MM.1S (cell line): Measurements from ENCODE around the gene CHRM4.

Experiments used
- DNase-seq: peaks from one replicate; pipeline ENCODE4 v3.0.0-alpha.2; 2015
- H2AFZ ChIP-seq: fragments of 300-600 bp; sonication (generic); 2 replicates; pipeline ENCODE4 v1.6.0; 2016; ENCODE audit warnings: antibody characterized with exemption, low read length
- H3F3A ChIP-seq: fragments of 300-600 bp; sonication (generic); 2 replicates; pipeline ENCODE4 v1.6.1; 2016; ENCODE audit warnings: mild to moderate bottlenecking, antibody characterized with exemption, low read length, moderate library complexity, mixed read lengths; ENCODE audit not compliant: insufficient read depth
- H3K27ac ChIP-seq: fragments of 300-600 bp; sonication (generic); 2 replicates; pipeline ENCODE4 v1.5.1; 2016; ENCODE audit warnings: mild to moderate bottlenecking, low read length
- H3K27me3 ChIP-seq: fragments of 300-600 bp; sonication (generic); replicated peaks from 2 replicates; pipeline ENCODE4 v1.6.0; 2016; ENCODE audit warnings: low read length; ENCODE audit not compliant: insufficient read depth
- H3K36me3 ChIP-seq: fragments of 300-600 bp; sonication (generic); replicated peaks from 2 replicates; pipeline ENCODE4 v1.6.1; 2016; ENCODE audit warnings: mild to moderate bottlenecking, low read length, mixed read lengths; ENCODE audit not compliant: insufficient read depth
- H3K4me1 ChIP-seq: fragments of 300-600 bp; sonication (generic); 2 replicates; pipeline ENCODE4 v1.6.1; 2016; ENCODE audit warnings: low read length, mixed read lengths
- H3K4me2 ChIP-seq: fragments of 300-600 bp; sonication (generic); 2 replicates; pipeline ENCODE4 v1.6.0; 2016; ENCODE audit warnings: low read depth, low read length
- H3K4me3 ChIP-seq: fragments of 300-600 bp; sonication (generic); 2 replicates; pipeline ENCODE4 v1.5.1; 2016; ENCODE audit warnings: low read length, mixed read lengths
- H3K79me2 ChIP-seq: fragments of 300-600 bp; sonication (generic); 2 replicates; pipeline ENCODE4 v1.6.1; 2016; ENCODE audit warnings: mixed run types, low read length, mixed read lengths
- H3K9ac ChIP-seq: fragments of 300-600 bp; sonication (generic); 2 replicates; pipeline ENCODE4 v1.6.1; 2016; ENCODE audit warnings: low read length, mixed read lengths
- H3K9me2 ChIP-seq: fragments of 300-600 bp; sonication (generic); replicated peaks from 2 replicates; pipeline ENCODE4 v1.6.1; 2016; ENCODE audit warnings: mild to moderate bottlenecking, low read length, mixed read lengths; ENCODE audit not compliant: insufficient read depth
- H3K9me3 ChIP-seq: fragments of 300-600 bp; sonication (generic); replicated peaks from 2 replicates; pipeline ENCODE4 v1.6.1; 2016; ENCODE audit warnings: mild to moderate bottlenecking, low read length, mixed read lengths; ENCODE audit not compliant: insufficient read depth
- H4K20me1 ChIP-seq: fragments of 300-600 bp; sonication (generic); 2 replicates; pipeline ENCODE4 v1.6.1; 2016; ENCODE audit warnings: mild to moderate bottlenecking, low read length, moderate library complexity, mixed read lengths; ENCODE audit not compliant: insufficient read depth
- EZH2 ChIP-seq: fragments of 300-600 bp; sonication (generic); optimal IDR thresholded peaks from 2 replicates; pipeline ENCODE3; 2017; ENCODE audit warnings: low read depth, mild to moderate bottlenecking, antibody characterized with exemption, low read length, mixed read lengths
- EZH2phosphoT487 ChIP-seq: fragments of 300-600 bp; sonication (generic); IDR thresholded peaks from 2 replicates; pipeline ENCODE4 v1.6.1; 2018; ENCODE audit warnings: antibody characterized with exemption, low read length
- TF ChIP-seq, protein P1 (sequence below): fragments of 300-600 bp; sonication (generic); IDR thresholded peaks from 2 replicates; pipeline ENCODE4 v1.5.1; 2016; ENCODE audit warnings: antibody characterized with exemption, low read length, mixed read lengths

CHRM4 gene

GRCh38 chr11:46436113-46436512 is 44.5 kb upstream of the CHRM4 start:
- Histone ChIP-seq H3K9me2 (no peaks in the 10 kb centered on the region), H2AFZ (no peak overlapping the region), H3K27me3 (no peaks in the 10 kb centered on the region), H3K9ac (no peak overlapping the region), H3F3A (peaks cover 17% of the 10 kb centered on the region; the same call in 1 of the 2 replicates), H3K4me2 (no peak overlapping the region), H3K4me3 (no peak overlapping the region), H3K79me2 (no peaks in the 10 kb centered on the region), H3K36me3 (no peaks in the 10 kb centered on the region), H4K20me1 (no peaks in the 10 kb centered on the region), H3K4me1 (peaks cover 20% of the 10 kb centered on the region), H3K27ac (no peak overlapping the region), H3K9me3 (no peaks in the 10 kb centered on the region)
- TF ChIP-seq EZH2 = no peak
- TF ChIP-seq, protein P1, sequence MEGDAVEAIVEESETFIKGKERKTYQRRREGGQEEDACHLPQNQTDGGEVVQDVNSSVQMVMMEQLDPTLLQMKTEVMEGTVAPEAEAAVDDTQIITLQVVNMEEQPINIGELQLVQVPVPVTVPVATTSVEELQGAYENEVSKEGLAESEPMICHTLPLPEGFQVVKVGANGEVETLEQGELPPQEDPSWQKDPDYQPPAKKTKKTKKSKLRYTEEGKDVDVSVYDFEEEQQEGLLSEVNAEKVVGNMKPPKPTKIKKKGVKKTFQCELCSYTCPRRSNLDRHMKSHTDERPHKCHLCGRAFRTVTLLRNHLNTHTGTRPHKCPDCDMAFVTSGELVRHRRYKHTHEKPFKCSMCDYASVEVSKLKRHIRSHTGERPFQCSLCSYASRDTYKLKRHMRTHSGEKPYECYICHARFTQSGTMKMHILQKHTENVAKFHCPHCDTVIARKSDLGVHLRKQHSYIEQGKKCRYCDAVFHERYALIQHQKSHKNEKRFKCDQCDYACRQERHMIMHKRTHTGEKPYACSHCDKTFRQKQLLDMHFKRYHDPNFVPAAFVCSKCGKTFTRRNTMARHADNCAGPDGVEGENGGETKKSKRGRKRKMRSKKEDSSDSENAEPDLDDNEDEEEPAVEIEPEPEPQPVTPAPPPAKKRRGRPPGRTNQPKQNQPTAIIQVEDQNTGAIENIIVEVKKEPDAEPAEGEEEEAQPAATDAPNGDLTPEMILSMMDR = no peak
- no peak for TF ChIP-seq EZH2phosphoT487
- DNase-seq = no peak

GRCh38 chr11:46435679-46436078 is 44.1 kb upstream of the CHRM4 start:
- TF ChIP-seq, protein P1 = no peak
- TF ChIP-seq EZH2 (no peak), EZH2phosphoT487 (no peak)
- H3K9me3 ChIP-seq = no peaks in the 10 kb centered on the region
- H3K9me2 ChIP-seq = no peaks in the 10 kb centered on the region
- DNase-seq = no peak
- H3K4me2 ChIP-seq = no peak overlapping the region
- H3K4me3 ChIP-seq = no peak overlapping the region
- peaks cover 17% of the 10 kb centered on the region; the same call in 1 of the 2 replicates for H3F3A ChIP-seq
- no peaks in the 10 kb centered on the region for H3K79me2 ChIP-seq
- no peak overlapping the region for H2AFZ ChIP-seq
- peaks cover 20% of the 10 kb centered on the region for H3K4me1 ChIP-seq
- no peaks in the 10 kb centered on the region for H3K36me3 ChIP-seq
- H3K9ac ChIP-seq = no peak overlapping the region
- no peaks in the 10 kb centered on the region for H3K27me3 ChIP-seq
- no peak overlapping the region for H3K27ac ChIP-seq
- H4K20me1 ChIP-seq = no peaks in the 10 kb centered on the region

GRCh38 chr11:46431211-46431610 is 39.6 kb upstream of the CHRM4 start:
- H3K9me3 ChIP-seq = no peaks in the 10 kb centered on the region
- H3K4me2 ChIP-seq = no peak overlapping the region
- no peaks in the 10 kb centered on the region for H3K36me3 ChIP-seq
- no peak for TF ChIP-seq EZH2phosphoT487
- TF ChIP-seq EZH2 = no peak
- TF ChIP-seq, protein P1 = no peak
- no peak overlapping the region for H3K4me3 ChIP-seq
- no peaks in the 10 kb centered on the region for H3F3A ChIP-seq
- no peaks in the 10 kb centered on the region for H3K27me3 ChIP-seq
- no peaks in the 10 kb centered on the region for H3K4me1 ChIP-seq
- H4K20me1 ChIP-seq = no peaks in the 10 kb centered on the region
- H3K9me2 ChIP-seq = no peaks in the 10 kb centered on the region
- H2AFZ ChIP-seq = no peak overlapping the region
- no peak overlapping the region for H3K27ac ChIP-seq
- H3K79me2 ChIP-seq = no peaks in the 10 kb centered on the region
- DNase-seq = no peak
- H3K9ac ChIP-seq = no peak overlapping the region

- TF ChIP-seq EZH2 (no peak), EZH2phosphoT487 (no peak)
- TF ChIP-seq, protein P1 = no peak
- H3K4me2 ChIP-seq = no peak overlapping the region
- H3K27me3 ChIP-seq = no peaks in the 10 kb centered on the region
- no peaks in the 10 kb centered on the region for H3K79me2 ChIP-seq
- H3K4me1 ChIP-seq = no peaks in the 10 kb centered on the region
- no peaks in the 10 kb centered on the region for H3K9me2 ChIP-seq
- no peaks in the 10 kb centered on the region for H4K20me1 ChIP-seq
- no peaks in the 10 kb centered on the region for H3K9me3 ChIP-seq
- DNase-seq = no peak
- no peak overlapping the region for H2AFZ ChIP-seq
- no peaks in the 10 kb centered on the region for H3K36me3 ChIP-seq
- no peaks in the 10 kb centered on the region for H3F3A ChIP-seq
- no peak overlapping the region for H3K4me3 ChIP-seq
- no peak overlapping the region for H3K9ac ChIP-seq
- no peak overlapping the region for H3K27ac ChIP-seq
These were observed 38.1 kb upstream of the CHRM4 start for GRCh38 chr11:46429717-46430116.
